Karpas-422 (cell line): ENCODE results near the gene SPZ1. TPM values are rescaled to one million over a fixed set of nuclear protein-coding genes. Genes with fewer than 3 reads are reported as not detected.

Source experiments
- DNase-seq: peaks from one replicate; pipeline ENCODE4 v3.0.0-alpha.2; 2015
- H2AFZ ChIP-seq: fragments of 200-600 bp; sonication (generic); 2 replicates; pipeline ENCODE4 v1.6.1; 2014; ENCODE audit warnings: antibody characterized with exemption, low read length, mixed read lengths
- H3K27ac ChIP-seq: fragments of 200-600 bp; sonication (generic); 2 replicates; pipeline ENCODE4 v1.5.1; 2014; ENCODE audit warnings: mild to moderate bottlenecking, low read length, moderate library complexity
- H3K27me3 ChIP-seq: fragments of 200-600 bp; sonication (generic); 2 replicates; pipeline ENCODE4 v1.6.1; 2014; ENCODE audit warnings: low read length, mixed read lengths
- H3K36me3 ChIP-seq: fragments of 200-600 bp; sonication (generic); 2 replicates; pipeline ENCODE4 v1.6.1; 2014; ENCODE audit warnings: low read length, mixed read lengths; ENCODE audit not compliant: insufficient read depth
- H3K4me1 ChIP-seq: fragments of 200-600 bp; sonication (generic); 2 replicates; pipeline ENCODE4 v1.6.1; 2014; ENCODE audit warnings: mild to moderate bottlenecking, low read length, mixed read lengths
- H3K4me2 ChIP-seq: fragments of 200-600 bp; sonication (generic); 2 replicates; pipeline ENCODE4 v1.6.1; 2014; ENCODE audit warnings: low read length, low read depth, mild to moderate bottlenecking; ENCODE audit not compliant: poor library complexity, severe bottlenecking
- H3K4me3 ChIP-seq: fragments of 200-600 bp; sonication (generic); 2 replicates; pipeline ENCODE4 v1.5.1; 2014; ENCODE audit warnings: mild to moderate bottlenecking, antibody characterized with exemption, low read length, mixed read lengths
- H3K79me2 ChIP-seq: fragments of 200-600 bp; sonication (generic); 2 replicates; pipeline ENCODE4 v1.6.1; 2014; ENCODE audit warnings: mild to moderate bottlenecking, low read length, mixed read lengths
- H3K9ac ChIP-seq: fragments of 200-600 bp; sonication (generic); 2 replicates; pipeline ENCODE4 v1.6.0; 2014; ENCODE audit warnings: low read length
- H3K9me2 ChIP-seq: fragments of 200-600 bp; sonication (generic), shearing (Covaris generic); replicated peaks from 2 replicates; pipeline ENCODE4 v1.6.0; 2014; ENCODE audit warnings: mild to moderate bottlenecking, low read length, moderate library complexity; ENCODE audit not compliant: insufficient read depth
- H3K9me3 ChIP-seq: fragments of 300-700, 200-600 bp; sonication (generic); 2 replicates; pipeline ENCODE4 v1.6.1; 2014; ENCODE audit warnings: low read length, mixed read lengths
- H4K20me1 ChIP-seq: fragments of 200-600 bp; sonication (generic); 2 replicates; pipeline ENCODE4 v1.6.1; 2014; ENCODE audit warnings: mild to moderate bottlenecking, antibody characterized with exemption, low read length, low read depth; ENCODE audit not compliant: insufficient read depth
- total RNA-seq: library from RNA; depleted of rRNA; stranded (reverse); fragments of >200 nt; shearing (Covaris generic); gene quantifications from 2 replicates; pipeline ENCODE4 v1.2.3, GENCODE V29; 2014; ENCODE audit warnings: low replicate concordance

Gene SPZ1
- total RNA-seq, 1 experiment from 2014 or later = not detected

- no peak for DNase-seq
- H3K79me2 ChIP-seq = no peaks in the 10 kb centered on the region
These were observed 11.3 kb upstream of the SPZ1 start for GRCh38 chr5:80308526-80308925.

GRCh38 chr5:80309871-80310665, 9.7 kb upstream of the SPZ1 start:
- Histone ChIP-seq H3K4me2 (no peak overlapping the region), H3K9me2 (no peaks in the 10 kb centered on the region), H3K9me3 (no peaks in the 10 kb centered on the region), H4K20me1 (no peaks in the 10 kb centered on the region), H3K79me2 (no peaks in the 10 kb centered on the region), H3K9ac (no peak overlapping the region), H3K36me3 (no peaks in the 10 kb centered on the region), H2AFZ (no peak overlapping the region), H3K4me3 (no peak overlapping the region), H3K27me3 (no peaks in the 10 kb centered on the region), H3K4me1 (no peaks in the 10 kb centered on the region), H3K27ac (no peak overlapping the region)
- no peak for DNase-seq

More at GRCh38 chr5:80308526-80308925, 11.3 kb upstream of the SPZ1 start:
- H3K9me2 ChIP-seq = no peaks in the 10 kb centered on the region
- no peaks in the 10 kb centered on the region for H3K4me1 ChIP-seq
- H3K4me3 ChIP-seq = no peak overlapping the region
- no peak overlapping the region for H3K27ac ChIP-seq
- no peaks in the 10 kb centered on the region for H4K20me1 ChIP-seq
- H3K4me2 ChIP-seq = no peak overlapping the region
- H3K9me3 ChIP-seq = no peaks in the 10 kb centered on the region
- no peak overlapping the region for H3K9ac ChIP-seq
- H3K36me3 ChIP-seq = no peaks in the 10 kb centered on the region
- no peak overlapping the region for H2AFZ ChIP-seq
- H3K27me3 ChIP-seq = no peaks in the 10 kb centered on the region

GRCh38 chr5:80315244-80315643, 4.6 kb upstream of the SPZ1 start:
- H3K4me2 ChIP-seq = no peak overlapping the region
- H3K27ac ChIP-seq = no peak overlapping the region
- H2AFZ ChIP-seq = no peak overlapping the region
- no peaks in the 10 kb centered on the region for H4K20me1 ChIP-seq
- peaks cover 9% of the 10 kb centered on the region for H3K4me1 ChIP-seq
- H3K4me3 ChIP-seq = no peak overlapping the region
- no peak for DNase-seq
- no peaks in the 10 kb centered on the region for H3K79me2 ChIP-seq
- H3K27me3 ChIP-seq = no peaks in the 10 kb centered on the region
- no peaks in the 10 kb centered on the region for H3K9me2 ChIP-seq
- no peak overlapping the region for H3K9ac ChIP-seq
- no peaks in the 10 kb centered on the region for H3K36me3 ChIP-seq
- no peaks in the 10 kb centered on the region for H3K9me3 ChIP-seq

GRCh38 chr5:80318212-80318611, 1.6 kb upstream of the SPZ1 start:
- no peaks in the 10 kb centered on the region for H3K36me3 ChIP-seq
- peak overlapping the region; percentile 15 for H3K4me2 ChIP-seq
- H3K79me2 ChIP-seq = no peaks in the 10 kb centered on the region
- no peaks in the 10 kb centered on the region for H3K9me3 ChIP-seq
- H3K27ac ChIP-seq = no peak overlapping the region
- peaks cover 9% of the 10 kb centered on the region for H3K4me1 ChIP-seq
- no peaks in the 10 kb centered on the region for H4K20me1 ChIP-seq
- H2AFZ ChIP-seq = no peak overlapping the region
- H3K27me3 ChIP-seq = no peaks in the 10 kb centered on the region
- no peak overlapping the region for H3K4me3 ChIP-seq
- DNase-seq = peak; percentile 53
- H3K9ac ChIP-seq = no peak overlapping the region
- H3K9me2 ChIP-seq = no peaks in the 10 kb centered on the region

- H2AFZ ChIP-seq = no peak overlapping the region
- H3K4me1 ChIP-seq = no peaks in the 10 kb centered on the region; the same call in 1 of the 2 replicates
- no peak for DNase-seq
- H3K79me2 ChIP-seq = no peaks in the 10 kb centered on the region
- H3K9ac ChIP-seq = no peak overlapping the region
- H3K9me3 ChIP-seq = no peaks in the 10 kb centered on the region
- no peak overlapping the region for H3K4me2 ChIP-seq
- no peak overlapping the region for H3K27ac ChIP-seq
- no peak overlapping the region for H3K4me3 ChIP-seq
- no peaks in the 10 kb centered on the region for H3K36me3 ChIP-seq
- no peaks in the 10 kb centered on the region for H3K27me3 ChIP-seq
- no peaks in the 10 kb centered on the region for H4K20me1 ChIP-seq
- H3K9me2 ChIP-seq = no peaks in the 10 kb centered on the region
These were observed 5.1 kb downstream of the SPZ1 start for GRCh38 chr5:80324912-80325311.

GRCh38 chr5:80326468-80326867, 6.7 kb downstream of the SPZ1 start:
- no peaks in the 10 kb centered on the region; the same call in 1 of the 2 replicates for H3K4me1 ChIP-seq
- no peak overlapping the region for H3K9ac ChIP-seq
- H3K4me3 ChIP-seq = no peak overlapping the region
- no peaks in the 10 kb centered on the region for H3K9me2 ChIP-seq
- no peaks in the 10 kb centered on the region for H3K9me3 ChIP-seq
- H4K20me1 ChIP-seq = no peaks in the 10 kb centered on the region
- no peaks in the 10 kb centered on the region for H3K36me3 ChIP-seq
- no peak for DNase-seq
- no peak overlapping the region for H3K27ac ChIP-seq
- no peaks in the 10 kb centered on the region for H3K79me2 ChIP-seq
- H3K27me3 ChIP-seq = no peaks in the 10 kb centered on the region
- no peak overlapping the region for H3K4me2 ChIP-seq
- no peak overlapping the region for H2AFZ ChIP-seq

- Histone ChIP-seq H3K79me2 (no peaks in the 10 kb centered on the region), H3K9me2 (no peaks in the 10 kb centered on the region), H3K4me3 (no peak overlapping the region), H3K9me3 (no peaks in the 10 kb centered on the region), H3K4me2 (no peak overlapping the region), H3K27ac (no peak overlapping the region), H3K4me1 (peaks cover 4% of the 10 kb centered on the region), H3K27me3 (no peaks in the 10 kb centered on the region), H3K36me3 (no peaks in the 10 kb centered on the region), H4K20me1 (no peaks in the 10 kb centered on the region), H2AFZ (no peak overlapping the region), H3K9ac (no peak overlapping the region)
- no peak for DNase-seq
These were observed 17.6 kb downstream of the SPZ1 start for GRCh38 chr5:80337379-80337778.

- Histone ChIP-seq H3K9me3 (no peaks in the 10 kb centered on the region), H3K9ac (no peak overlapping the region), H3K79me2 (no peaks in the 10 kb centered on the region), H3K4me2 (no peak overlapping the region), H3K9me2 (no peaks in the 10 kb centered on the region), H3K27ac (no peak overlapping the region), H4K20me1 (no peaks in the 10 kb centered on the region), H2AFZ (no peak overlapping the region), H3K4me1 (peaks cover 4% of the 10 kb centered on the region), H3K36me3 (no peaks in the 10 kb centered on the region), H3K4me3 (no peak overlapping the region), H3K27me3 (no peaks in the 10 kb centered on the region)
- DNase-seq = no peak
These were observed 19.3 kb downstream of the SPZ1 start for GRCh38 chr5:80339116-80339515.
